Measurements from ENCODE around the gene CLDN6.
"Not testable (repeated sequence)": the region's sequence is repeated elsewhere in the genome, so short reads cannot be mapped to it uniquely, and the experiment has no call there.

Gene CLDN6, protein sequence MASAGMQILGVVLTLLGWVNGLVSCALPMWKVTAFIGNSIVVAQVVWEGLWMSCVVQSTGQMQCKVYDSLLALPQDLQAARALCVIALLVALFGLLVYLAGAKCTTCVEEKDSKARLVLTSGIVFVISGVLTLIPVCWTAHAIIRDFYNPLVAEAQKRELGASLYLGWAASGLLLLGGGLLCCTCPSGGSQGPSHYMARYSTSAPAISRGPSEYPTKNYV

DNA sequence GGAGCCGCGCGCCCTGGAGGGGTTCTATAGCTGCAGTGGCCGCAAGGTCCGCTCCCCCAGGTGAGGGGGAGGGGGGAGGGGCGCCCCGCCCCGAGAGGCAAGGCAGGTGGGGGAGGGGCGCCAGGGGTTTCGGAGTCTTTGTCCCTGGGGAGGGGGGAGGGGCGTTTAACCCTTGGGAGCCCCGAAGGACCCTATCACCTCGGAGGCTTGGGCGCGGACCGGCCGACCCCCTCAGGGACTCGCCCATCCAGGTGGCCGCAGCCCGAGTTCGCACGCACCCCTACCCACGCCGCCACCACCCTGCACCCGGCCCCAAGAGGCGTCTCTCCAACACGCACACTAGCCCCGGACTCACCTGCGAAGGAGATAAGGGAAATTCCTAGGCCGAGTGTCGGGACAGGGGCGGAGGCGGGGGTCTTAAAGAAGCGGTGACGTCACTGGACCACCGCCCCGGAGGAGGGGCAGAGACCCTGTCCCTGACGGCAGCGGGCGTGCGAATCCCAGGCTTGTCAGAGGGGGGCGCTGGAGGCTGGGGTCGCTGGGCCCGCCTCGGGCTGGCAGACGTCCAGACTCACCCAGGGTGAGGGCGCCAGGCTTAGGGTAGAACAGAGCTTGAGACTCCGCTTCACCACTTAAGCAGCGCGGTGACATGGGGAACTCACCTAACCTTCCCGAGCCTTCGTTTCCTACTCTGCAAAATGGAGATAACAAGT is at the start of gene CLDN6:
Gene CLDN6, minus strand, starts transcription at position 390 of the 713 bp plus-strand sequence. CDS start 2,162 bp downstream, outside the sequence.
- peak; percentile 80 for DNase-seq

DNA sequence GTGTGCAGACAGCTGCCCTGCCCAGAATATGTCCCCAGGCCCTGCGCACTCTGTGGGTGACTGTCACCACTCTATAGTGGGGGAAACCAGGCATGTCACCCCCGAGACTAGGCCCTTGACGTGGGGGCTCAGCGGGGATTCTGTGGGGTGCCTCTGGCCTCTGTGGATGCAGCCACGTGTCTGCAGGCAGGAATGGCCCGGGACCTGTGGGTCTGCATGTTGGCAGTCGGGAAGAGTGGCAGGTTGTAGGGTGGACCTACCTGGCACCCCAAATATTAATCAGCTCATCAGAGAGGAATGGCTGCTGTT is 48.4 kb upstream of the CLDN6 start:
- no peak for DNase-seq

DNA sequence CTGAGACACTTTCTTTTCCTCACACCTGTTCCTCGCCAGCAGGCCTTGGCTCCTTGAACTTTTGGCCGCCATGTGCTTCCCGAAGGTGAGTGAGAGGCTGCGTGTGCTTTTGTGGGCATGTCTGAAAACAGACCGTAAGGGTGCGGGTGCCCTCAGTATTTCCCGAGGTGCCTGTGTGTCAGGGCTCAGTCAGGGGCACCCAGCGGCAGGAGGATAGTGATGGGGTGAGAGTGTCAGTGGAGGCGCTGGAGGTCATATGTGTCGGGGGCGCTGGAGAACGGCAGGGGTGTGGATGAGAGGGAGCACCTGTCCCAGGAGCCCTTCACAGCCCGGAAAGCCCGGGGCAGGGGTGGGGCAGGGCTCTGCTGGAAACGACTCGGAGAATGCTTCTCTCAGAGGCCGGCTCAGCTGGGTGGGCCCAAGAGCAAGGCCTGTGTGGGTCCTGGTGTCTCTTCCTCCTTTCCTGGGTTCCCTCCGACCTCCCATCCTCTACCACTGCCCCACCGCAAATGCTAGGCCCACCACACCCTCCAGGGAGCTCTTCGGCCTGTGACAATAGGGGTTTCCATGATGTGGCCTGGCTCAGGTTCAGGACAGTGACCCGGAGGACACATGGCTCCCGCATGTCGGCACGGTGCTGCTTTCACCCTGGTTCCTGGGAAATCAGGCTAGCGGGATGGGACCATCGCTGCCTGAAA is 47.9 kb upstream of the CLDN6 start:
- DNase-seq = no peak

DNA sequence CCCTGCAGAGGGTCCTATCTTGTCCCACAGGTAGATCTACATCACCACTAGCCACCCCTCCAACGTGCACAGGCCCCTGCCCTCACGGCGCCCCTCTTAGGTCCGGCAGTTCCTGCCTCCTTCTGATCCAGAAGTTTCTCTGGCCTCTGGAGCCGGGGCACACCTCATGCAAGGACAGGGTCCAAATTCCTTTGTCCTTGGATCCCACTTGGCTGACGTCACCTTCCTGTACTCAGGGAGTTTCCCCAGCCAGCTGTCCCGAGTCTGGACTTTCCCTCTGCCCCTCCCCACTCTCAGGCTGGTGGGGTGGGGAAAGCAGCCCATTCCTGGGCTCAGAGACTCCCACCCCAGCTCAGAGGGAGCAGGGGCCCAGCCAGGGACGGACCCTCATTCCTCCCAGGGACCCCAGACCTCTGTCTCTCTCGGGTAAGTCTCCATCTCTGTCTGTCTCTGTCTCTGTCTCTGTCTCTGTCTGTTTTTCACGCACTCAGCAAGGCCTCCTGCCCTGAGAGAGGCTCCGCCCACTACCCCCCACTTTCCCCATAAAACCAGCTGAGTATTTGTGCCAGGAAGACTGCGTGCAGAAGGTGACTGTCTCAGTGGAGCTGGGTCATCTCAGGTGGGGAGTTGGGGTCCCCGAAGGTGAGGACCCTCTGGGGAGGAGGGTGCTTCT is 47.2 kb upstream of the CLDN6 start, which contains the start of gene IL32:
Gene IL32, plus strand, starts transcription at position 572 of the 673 bp plus-strand sequence. CDS start 172 bp downstream, outside the sequence.
- DNase-seq = peak; percentile 32

DNA sequence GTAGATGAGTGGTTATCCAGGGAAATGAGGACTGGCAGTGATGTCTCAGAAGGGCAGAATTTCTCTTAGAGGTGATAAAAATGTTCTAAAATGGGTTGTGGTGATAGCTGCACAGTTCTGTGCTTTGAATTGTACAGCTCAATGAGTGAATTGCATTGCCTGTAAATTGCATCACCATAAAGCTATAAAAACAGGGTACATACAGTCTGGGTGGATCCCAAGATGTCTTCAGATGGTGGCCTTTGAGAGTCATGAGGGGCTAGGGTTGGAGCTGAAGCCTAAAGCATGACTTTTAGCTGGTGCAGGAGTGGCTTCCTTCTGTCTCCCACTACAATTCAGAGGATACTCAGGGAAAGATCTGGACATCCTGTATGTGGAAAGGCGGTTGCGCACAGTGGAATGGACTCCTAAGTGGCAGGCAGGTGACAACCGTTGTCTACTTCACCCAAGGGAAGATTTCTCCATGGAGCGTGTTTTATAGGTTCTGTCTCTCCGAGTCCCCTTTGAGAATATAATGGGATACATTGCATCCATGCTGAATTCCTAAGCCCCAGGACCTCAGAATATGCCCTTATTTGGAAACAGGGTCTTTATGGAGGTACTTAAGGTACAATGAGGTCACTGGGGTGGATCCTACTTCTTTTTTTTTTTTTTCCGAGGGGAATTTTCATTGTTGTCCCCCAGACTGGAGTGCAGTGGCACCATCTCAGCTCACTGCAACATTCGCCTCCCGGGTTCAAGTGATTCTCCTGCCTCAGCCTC is 45.8 kb upstream of the CLDN6 start:
- DNase-seq = no peak

DNA sequence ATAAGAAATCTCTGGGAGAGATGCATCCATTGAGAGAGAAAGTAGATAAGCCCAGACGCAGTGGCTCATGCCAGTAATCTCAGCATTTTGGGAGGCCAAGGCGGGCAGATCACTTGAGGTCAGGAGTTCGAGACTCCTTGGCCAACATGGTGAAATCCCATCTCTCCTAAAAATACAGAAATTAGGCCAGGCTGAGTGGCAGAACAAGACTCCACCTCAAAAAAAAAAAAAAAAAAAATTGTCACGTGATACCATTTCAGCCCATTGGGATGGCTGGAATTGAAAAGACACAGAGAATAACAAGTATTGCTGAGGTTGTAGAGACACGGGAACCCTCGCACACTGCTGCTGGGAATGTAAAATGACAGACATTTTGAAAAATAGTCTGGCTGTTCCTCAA is 44.6 kb upstream of the CLDN6 start:
- no peak for DNase-seq

DNA sequence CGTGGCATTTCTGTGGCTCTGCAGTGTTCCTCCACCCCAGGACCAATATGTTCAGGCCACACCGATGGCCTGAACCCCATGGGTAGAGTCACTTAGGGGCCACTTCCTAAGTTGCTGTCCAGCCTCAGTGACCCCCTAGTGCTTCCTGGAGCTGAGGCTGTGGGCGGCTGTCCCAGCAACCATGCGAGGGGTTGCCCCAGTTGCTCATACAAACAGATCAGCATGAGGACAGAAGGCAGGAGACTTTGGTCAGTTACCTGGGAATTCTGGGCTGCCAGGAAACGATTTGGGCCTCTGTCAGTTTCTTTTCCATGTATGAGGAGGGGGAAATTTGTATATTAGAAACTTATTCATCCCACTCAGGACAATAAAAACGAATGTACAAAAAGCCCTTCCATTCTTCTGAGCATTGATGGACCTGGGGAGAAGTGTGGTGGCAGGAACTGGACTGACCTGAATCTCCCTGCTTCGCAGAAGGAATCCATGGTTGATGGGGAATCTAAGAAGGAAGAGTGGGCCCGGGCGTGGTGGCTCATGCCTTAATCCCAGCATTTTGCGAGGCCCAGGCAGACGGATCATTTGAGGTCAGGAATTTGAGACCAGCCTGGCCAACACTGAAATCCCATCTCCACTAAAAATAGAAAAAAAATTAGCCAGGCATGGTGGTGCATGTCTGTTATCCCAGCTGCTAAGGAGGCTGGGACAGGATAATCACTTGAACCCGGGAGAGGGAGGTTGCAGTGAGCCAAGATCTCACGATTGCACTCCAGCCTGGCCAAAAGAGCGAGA is 42.5 kb upstream of the CLDN6 start:
- no peak for DNase-seq

DNA sequence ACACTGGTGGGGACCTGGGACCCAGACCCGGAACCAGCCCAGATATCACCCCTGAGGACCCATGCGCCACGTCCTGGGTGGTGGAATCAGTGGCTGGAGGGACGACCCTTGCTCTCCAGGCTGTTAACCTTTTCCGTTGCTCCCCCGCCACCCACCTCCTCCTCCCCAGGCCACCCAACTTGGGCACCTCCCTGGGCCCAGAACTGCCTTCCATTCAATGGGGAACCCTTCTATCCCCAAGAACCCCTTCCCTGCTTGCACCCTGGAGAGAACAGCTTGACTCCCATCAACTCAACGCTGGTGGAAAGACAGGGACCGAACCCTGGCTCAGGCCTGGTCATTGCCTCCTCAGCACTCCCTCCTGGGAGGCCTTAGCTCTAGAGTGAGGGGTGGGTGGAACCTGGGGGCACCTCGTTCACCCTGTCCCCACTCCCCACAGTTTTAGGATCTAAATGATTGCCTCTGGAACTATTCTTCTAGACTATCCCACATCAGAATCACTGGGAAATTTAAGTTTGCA is 41.8 kb upstream of the CLDN6 start:
- DNase-seq = no peak

DNA sequence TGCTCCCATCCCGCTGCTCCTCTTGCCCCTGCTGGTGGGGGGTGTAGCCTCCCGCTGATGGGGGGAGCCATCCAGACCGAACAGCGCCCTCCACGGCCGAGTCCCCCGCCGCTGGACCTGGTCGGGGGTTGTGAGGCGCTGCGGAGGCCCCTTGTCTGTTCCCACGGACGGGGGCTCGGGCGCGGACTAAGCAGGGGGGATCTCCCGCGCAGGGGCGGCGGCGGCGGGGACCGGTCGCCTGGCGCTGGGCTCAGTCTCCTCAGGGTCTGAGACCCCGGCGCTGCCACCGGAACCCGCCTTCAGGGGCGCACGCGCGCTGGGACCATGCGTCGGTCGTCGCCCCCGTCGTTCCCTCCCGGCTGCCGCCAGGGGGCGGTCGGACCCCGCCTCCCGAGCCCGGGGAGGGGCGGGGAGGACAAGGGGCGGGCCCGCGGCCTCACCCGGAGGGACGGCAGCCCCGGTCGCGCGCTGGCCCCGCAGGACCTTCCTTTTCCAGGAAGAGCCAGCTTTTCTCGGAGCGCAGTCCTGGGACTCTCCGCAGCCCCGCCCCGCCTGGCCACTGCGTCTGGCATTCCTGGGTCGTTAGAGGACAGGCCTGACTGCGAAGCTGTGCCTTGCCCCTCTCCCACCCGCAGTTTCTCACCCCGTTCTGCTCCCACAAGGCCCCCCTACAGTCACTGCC is 41.2 kb upstream of the CLDN6 start:
- DNase-seq = peak; percentile 92

DNA sequence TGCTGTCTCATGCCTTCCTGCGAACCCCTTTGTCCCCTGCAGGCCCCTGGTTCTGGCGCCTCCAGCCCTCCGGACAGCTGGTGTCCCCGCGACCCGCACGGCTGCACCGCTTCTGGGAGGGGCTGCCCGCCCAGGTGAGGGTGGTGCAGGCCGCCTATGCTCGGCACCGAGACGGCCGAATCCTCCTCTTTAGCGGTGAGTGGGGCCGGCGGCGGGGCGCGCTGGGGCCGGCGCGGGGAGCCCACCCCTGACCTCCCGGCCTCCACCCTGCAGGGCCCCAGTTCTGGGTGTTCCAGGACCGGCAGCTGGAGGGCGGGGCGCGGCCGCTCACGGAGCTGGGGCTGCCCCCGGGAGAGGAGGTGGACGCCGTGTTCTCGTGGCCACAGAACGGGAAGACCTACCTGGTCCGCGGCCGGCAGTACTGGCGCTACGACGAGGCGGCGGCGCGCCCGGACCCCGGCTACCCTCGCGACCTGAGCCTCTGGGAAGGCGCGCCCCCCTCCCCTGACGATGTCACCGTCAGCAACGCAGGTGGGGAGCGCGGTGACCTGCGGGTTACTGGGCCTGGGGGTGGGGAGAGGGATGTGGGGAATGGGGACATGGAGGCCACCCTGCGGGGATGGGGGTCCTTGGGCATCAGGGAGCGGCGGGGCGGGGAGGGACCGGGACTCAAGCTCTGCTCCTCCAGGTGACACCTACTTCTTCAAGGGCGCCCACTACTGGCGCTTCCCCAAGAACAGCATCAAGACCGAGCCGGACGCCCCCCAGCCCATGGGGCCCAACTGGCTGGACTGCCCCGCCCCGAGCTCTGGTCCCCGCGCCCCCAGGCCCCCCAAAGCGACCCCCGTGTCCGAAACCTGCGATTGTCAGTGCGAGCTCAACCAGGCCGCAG is 40.4 kb upstream of the CLDN6 start:
- DNase-seq = peak; percentile 66

DNA sequence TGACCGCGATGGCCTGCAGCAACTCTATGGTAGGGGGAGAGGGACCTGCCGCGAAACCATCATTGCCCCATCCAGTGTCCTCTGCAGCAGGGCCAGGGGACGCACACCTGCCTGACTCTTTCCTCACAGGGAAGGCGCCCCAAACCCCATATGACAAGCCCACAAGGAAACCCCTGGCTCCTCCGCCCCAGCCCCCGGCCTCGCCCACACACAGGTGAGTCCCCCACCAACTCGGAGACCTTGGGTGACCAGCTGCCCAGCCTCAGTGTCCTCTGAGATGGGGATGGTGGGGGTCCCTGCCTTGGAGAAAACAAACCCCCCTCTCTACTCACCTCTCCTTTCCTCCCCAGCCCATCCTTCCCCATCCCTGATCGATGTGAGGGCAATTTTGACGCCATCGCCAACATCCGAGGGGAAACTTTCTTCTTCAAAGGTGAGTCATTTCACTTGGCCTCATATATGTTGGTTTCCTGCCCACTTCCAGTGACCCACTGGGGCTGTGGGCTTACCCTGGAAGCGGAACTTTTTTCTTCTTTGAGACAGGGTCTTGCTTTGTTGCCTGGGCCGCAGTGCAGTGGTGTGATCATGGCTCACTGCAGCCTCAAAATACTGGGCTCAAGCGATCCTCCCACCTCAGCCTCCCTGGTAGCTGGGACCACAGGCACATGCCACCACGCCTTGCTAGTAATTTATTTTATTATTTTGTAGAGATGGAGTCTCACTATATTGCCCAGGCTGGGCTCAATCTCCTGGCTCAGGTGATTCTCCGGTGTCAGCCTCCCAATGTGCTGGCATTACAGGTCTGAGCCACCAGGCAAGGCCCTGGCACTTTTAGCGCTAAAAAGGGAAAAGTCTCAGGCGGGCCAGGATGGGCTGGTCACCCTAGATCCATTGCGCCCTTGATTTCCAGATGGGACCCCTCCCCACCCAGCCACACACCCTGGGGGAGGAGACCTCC is 39.5 kb upstream of the CLDN6 start:
- DNase-seq = no peak

DNA sequence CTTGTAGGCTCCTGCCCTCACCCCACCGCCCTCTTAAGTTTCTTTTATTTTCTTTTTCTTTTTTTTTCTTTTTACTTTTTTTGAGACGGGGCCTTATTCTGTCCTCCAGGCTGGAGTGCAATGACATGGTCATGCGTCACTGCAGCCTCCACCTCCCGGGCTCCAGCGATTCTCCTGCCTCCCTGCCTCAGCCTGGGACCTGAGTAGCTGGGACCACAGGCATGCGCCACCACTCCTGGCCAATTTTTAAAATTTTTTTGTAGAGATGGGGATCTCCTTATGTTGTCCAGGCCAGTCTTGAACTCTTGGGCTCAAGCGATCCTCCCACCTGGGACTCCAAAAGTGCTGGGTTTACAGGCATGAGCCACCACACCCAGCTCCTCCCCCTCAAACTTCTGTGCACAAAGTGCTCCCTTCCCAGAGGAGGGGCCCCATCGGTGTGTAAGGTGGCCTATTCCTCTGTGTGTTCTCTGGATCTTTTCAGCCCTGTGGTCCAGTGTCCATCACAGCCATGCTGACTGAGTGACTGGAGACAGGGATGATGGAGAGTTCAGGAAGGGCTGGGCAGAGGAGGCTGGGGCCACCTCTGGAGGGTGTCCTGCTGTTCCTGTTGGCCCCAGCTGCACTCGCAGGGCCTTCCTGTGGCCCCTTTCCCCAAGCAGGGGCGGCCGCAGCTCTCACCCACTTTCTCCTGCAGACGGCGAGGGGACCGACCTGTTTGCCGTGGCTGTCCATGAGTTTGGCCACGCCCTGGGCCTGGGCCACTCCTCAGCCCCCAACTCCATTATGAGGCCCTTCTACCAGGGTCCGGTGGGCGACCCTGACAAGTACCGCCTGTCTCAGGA is 38.6 kb upstream of the CLDN6 start:
- no peak for DNase-seq

DNA sequence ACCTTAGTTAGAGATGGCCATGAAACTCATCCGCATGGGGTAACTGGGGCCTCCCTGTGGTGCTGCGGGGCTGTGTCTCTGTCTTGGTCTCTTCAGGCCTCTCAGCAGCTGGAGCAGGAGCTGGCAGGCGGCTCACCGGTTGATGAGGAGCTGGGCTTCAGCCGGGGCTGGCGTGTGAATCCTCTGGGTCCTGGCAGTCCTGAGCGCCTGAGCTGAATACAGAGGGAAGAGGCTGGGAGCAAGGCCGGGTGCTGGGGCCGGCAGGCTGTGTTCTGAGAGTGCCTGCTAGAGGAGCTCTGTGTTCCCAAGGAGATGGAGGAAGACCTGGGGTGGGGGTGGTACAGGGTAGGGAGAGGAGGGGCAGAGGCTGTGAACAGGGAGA is 37.7 kb upstream of the CLDN6 start:
- DNase-seq = not testable (repeated sequence)

DNA sequence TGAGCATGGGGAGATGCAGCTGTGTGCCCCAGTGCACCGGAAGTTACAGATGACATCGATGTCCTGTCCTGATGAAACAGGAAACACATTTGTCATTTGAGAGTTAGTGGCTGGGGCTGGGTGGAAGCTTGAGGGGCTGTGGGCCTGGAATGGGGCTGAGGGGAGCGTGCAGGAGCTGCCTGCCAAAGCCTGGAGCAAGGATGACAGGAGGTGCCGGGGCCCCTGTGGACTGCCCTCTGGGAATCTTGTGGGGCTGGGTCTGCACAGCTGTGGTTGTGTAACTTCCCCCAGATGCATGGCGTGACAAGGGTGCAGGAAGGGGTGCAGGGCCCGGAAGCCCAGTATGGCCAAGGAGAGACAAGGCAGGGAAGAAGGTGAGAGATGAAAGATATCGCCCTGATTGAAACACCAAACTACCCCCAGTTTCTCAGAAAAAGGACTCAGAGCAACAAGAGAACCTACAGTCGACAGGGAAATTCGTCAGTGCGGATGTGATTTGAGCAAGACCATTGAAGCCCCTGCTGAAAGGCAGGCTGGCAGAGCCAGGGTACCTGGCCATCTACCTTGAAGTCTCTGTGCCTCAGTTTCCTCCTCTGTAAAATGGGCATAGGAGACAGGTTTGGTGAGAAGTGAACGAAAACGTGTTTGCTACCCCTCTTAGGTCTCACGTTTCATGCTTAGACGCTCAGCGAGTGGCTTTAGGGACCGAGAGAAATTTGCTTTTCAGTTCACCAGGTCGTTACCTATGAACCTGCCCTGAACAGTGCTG is 37.2 kb upstream of the CLDN6 start:
- DNase-seq = peak; percentile 34

DNA sequence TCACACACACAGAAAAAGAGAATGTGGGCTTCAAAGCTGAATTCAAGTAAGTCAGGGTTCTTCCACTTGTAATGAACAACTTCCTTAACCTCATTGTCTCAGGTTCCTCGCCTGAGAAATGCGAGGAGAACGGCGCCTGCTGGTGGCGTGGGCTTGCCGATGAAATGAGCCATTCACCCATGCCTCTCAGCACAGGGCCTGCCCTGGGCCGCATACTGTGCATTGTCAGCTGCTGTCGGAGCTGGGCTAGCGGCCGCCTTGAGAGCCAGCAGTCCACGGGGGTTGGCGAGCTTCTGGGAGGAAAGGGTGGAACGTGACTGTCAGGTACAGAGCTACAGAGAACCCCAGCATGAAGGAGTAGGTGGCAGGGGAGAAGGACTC is 35.3 kb upstream of the CLDN6 start:
- not testable (repeated sequence) for DNase-seq

DNA sequence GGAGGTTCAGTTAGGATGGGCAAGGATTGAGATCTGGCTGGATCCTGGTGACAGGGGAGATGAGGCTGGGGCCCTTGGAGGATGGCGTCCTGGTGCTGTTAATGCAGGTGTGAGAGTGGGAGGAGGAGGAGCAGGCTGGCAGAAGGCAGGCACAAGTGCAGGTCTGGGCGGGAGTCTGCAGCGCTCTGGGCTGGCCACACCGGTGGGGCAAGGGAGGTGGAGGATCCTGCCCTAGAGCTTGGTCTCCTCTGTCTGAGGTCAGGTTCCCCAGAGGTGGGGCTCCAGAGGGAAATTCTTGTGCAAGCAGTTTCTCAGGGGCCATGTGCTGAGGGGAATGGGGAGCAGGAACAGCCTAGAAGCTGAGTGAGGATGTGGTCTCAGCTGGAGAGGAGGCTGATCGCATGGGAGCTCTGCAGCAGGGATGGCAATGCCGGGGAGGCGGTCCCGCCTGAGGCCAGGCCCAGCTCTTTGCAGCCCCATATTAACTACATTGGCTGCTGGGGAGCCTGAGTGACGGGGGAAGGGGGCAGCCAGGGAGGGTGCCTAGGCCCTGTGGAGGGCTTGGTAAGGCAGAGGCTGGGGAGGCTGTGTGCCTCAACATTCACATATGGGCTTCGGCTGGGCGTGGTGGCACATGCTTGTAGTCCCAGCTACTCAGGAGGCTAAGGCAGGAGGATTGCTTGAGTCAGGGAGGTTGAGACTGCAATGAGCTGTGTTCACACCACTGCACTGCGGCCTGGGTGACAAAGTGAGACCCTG is 34.8 kb upstream of the CLDN6 start:
- not testable (repeated sequence) for DNase-seq

All from RPMI8226 (cell line).